ENCODE data around the gene PDP2. TPM values are rescaled to one million over a fixed set of nuclear protein-coding genes. Genes with fewer than 3 reads are reported as not detected.

PDP2 gene
- total RNA-seq, 1 experiment from 2014 or later: 28.4 TPM

- TF ChIP-seq NR1H2 (CRISPR knock-in tag; IDR thresholded peaks at IDR 0.05) (no peak), ZNF232 (CRISPR knock-in tag; IDR thresholded peaks at IDR 0.05) (no peak), ATF6 (CRISPR knock-in tag; IDR thresholded peaks at IDR 0.05) (no peak), CTCF (IDR thresholded peaks at IDR 0.05) (no peak), RORB (CRISPR knock-in tag; IDR thresholded peaks at IDR 0.05) (no peak), SOX15 (CRISPR knock-in tag; IDR thresholded peaks at IDR 0.05) (no peak), AFF4 (CRISPR knock-in tag; IDR thresholded peaks at IDR 0.05; ENCODE audit: borderline replicate concordance) (no peak)
Observed at GRCh38 chr16:66900721-66901441, 20.6 kb downstream of the PDP2 start (continued).

GRCh38 chr16:66901626-66902025 lies 21.3 kb downstream of the PDP2 start:
- H3K27ac Mint-ChIP-seq: no peak overlapping the region
- ChIA-PET CTCF (interaction anchor here (1.9 to 2.0 kb wide), 2 partner anchors 8 to 27 kb away, joined by 8 to 10 read pairs; no protein-coding TSS in a partner anchor), POLR2A (interaction anchor here (0.6 kb wide), 1 partner anchor 9 kb away, joined by 4 read pairs; no protein-coding TSS in a partner anchor)
- DNase-seq (ENCODE audit: low spot score) (no peak), ATAC-seq (no peak)
- H3K27me3 Mint-ChIP-seq (ENCODE audit: low read depth): peaks cover 2% of the 10 kb centered on the region
- H3K4me3 Mint-ChIP-seq: no peak overlapping the region
- H3K4me1 Mint-ChIP-seq: peaks cover 13% of the 10 kb centered on the region
- TF ChIP-seq MAX (CRISPR knock-in tag; IDR thresholded peaks at IDR 0.05) (no peak), ZNF416 (CRISPR knock-in tag; IDR thresholded peaks at IDR 0.05) (no peak), AR (CRISPR knock-in tag; IDR thresholded peaks at IDR 0.05) (no peak), ZNF671 (CRISPR knock-in tag; IDR thresholded peaks at IDR 0.05) (no peak), GRHL2 (CRISPR knock-in tag; IDR thresholded peaks at IDR 0.05; ENCODE audit: insufficient replicate concordance, severe bottlenecking) (no peak), ATF6 (CRISPR knock-in tag; IDR thresholded peaks at IDR 0.05) (no peak), NFATC4 (CRISPR knock-in tag; IDR thresholded peaks at IDR 0.05) (no peak), GABPB1 (CRISPR knock-in tag; IDR thresholded peaks at IDR 0.05) (no peak), ZNF425 (CRISPR knock-in tag; conservative IDR thresholded peaks at IDR 0.05) (no peak)
- no peaks in the 10 kb centered on the region for H3K36me3 Mint-ChIP-seq
- H3K9me3 Mint-ChIP-seq: no peaks in the 10 kb centered on the region

Measured in WTC11 (cell line).